OCI-LY3 (cell line): ENCODE measurements around the gene HYPK.
"Not testable (repeated sequence)": the region's sequence is repeated elsewhere in the genome, so short reads cannot be mapped to it uniquely, and the experiment has no call there.

Experiments
- H2AFZ ChIP-seq: fragments of 200-600, 300-600 bp; shearing (Covaris generic); 2 replicates; pipeline ENCODE4 v1.6.0; 2014; ENCODE audit warnings: antibody characterized with exemption, low read depth, low read length
- H3K27ac ChIP-seq: fragments of 200-600, 300-600 bp; sonication (generic); 2 replicates; pipeline ENCODE4 v1.5.1; 2014; ENCODE audit warnings: mild to moderate bottlenecking, low read length, moderate library complexity, mixed read lengths
- H3K27me3 ChIP-seq: fragments of 200-600, 300-600 bp; sonication (generic); 2 replicates; pipeline ENCODE4 v1.6.1; 2014; ENCODE audit warnings: low read depth, low read length, mixed read lengths
- H3K36me3 ChIP-seq: fragments of 200-600, 300-600 bp; sonication (generic); replicated peaks from 2 replicates; pipeline ENCODE3; 2014; ENCODE audit warnings: low read depth, low read length, mixed read lengths
- H3K4me1 ChIP-seq: fragments of 300-600, 200-600 bp; sonication (generic); 2 replicates; pipeline ENCODE4 v1.6.1; 2014; ENCODE audit warnings: low read length, mixed read lengths
- H3K4me2 ChIP-seq: fragments of 200-600, 300-600 bp; sonication (generic); 2 replicates; pipeline ENCODE4 v1.6.1; 2014; ENCODE audit warnings: low read length, mixed read lengths
- H3K4me3 ChIP-seq: fragments of 300-600, 200-600 bp; sonication (generic); 2 replicates; pipeline ENCODE4 v1.5.1; 2014; ENCODE audit warnings: antibody characterized with exemption, mild to moderate bottlenecking, low read length, moderate library complexity
- H3K79me2 ChIP-seq: fragments of 300-600, 200-600 bp; shearing (Covaris generic); 2 replicates; pipeline ENCODE4 v1.6.1; 2014; ENCODE audit warnings: mild to moderate bottlenecking, low read length, mixed read lengths
- H3K9ac ChIP-seq: fragments of 300-600, 200-600 bp; shearing (Covaris generic); 2 replicates; pipeline ENCODE4 v1.6.0; 2014; ENCODE audit warnings: mild to moderate bottlenecking, low read length, moderate library complexity
- H3K9me3 ChIP-seq: fragments of 200-600, 300-600 bp; shearing (Covaris generic); 2 replicates; pipeline ENCODE4 v1.6.1; 2014; ENCODE audit warnings: low read length, mixed read lengths; ENCODE audit not compliant: insufficient read depth
- H4K20me1 ChIP-seq: fragments of 200-600, 300-600 bp; sonication (generic); 2 replicates; pipeline ENCODE4 v1.6.1; 2016; ENCODE audit warnings: low read length, mixed read lengths; ENCODE audit not compliant: insufficient read depth
- CTCF ChIP-seq: fragments of 200-600, 300-600 bp; sonication (generic); IDR thresholded peaks from 2 replicates; pipeline ENCODE4 v1.5.1; 2014; ENCODE audit warnings: antibody characterized with exemption, low read length, low read depth
- EZH2phosphoT487 ChIP-seq: fragments of 200-600 bp; shearing (Covaris generic); IDR thresholded peaks from 2 replicates; pipeline ENCODE4 v1.6.1; 2018; ENCODE audit warnings: antibody characterized with exemption, mixed run types, low read depth

Gene HYPK

GRCh38 chr15:43795997-43796396, 4.4 kb upstream of the HYPK start:
- Histone ChIP-seq H3K27ac (no peak overlapping the region), H3K27me3 (no peaks in the 10 kb centered on the region), H3K4me1 (peaks cover 40% of the 10 kb centered on the region), H3K36me3 (peaks cover 50% of the 10 kb centered on the region), H3K9ac (no peak overlapping the region), H4K20me1 (peaks cover 33% of the 10 kb centered on the region), H3K4me3 (no peak overlapping the region), H3K9me3 (peaks cover 6% of the 10 kb centered on the region; the same call in 1 of the 2 replicates), H2AFZ (no peak overlapping the region), H3K79me2 (peaks cover 46% of the 10 kb centered on the region), H3K4me2 (no peak overlapping the region)
- TF ChIP-seq EZH2phosphoT487 (no peak), CTCF (no peak)

GRCh38 chr15:43796566-43796965, 3.8 kb upstream of the HYPK start:
- Histone ChIP-seq H3K4me1 (peaks cover 41% of the 10 kb centered on the region), H3K9me3 (peaks cover 6% of the 10 kb centered on the region; the same call in 1 of the 2 replicates), H3K27me3 (no peaks in the 10 kb centered on the region), H3K27ac (no peak overlapping the region), H3K4me3 (no peak overlapping the region), H3K36me3 (peaks cover 56% of the 10 kb centered on the region), H2AFZ (no peak overlapping the region), H3K9ac (no peak overlapping the region), H3K79me2 (peaks cover 52% of the 10 kb centered on the region), H3K4me2 (no peak overlapping the region), H4K20me1 (peaks cover 33% of the 10 kb centered on the region)
- TF ChIP-seq EZH2phosphoT487, result no peak
- no peak for TF ChIP-seq CTCF

- peak overlapping the region; percentile 59 for H3K27ac ChIP-seq
- peaks cover 53% of the 10 kb centered on the region for H3K36me3 ChIP-seq
- H3K4me3 ChIP-seq, result peak overlapping the region; percentile 90
- peaks cover 6% of the 10 kb centered on the region; the same call in 1 of the 2 replicates for H3K9me3 ChIP-seq
- H3K79me2 ChIP-seq, result peaks cover 36% of the 10 kb centered on the region
- peaks cover 17% of the 10 kb centered on the region; the same call in 1 of the 2 replicates for H4K20me1 ChIP-seq
- no peaks in the 10 kb centered on the region for H3K27me3 ChIP-seq
- H3K4me1 ChIP-seq, result peaks cover 33% of the 10 kb centered on the region
- H2AFZ ChIP-seq, result no peak overlapping the region
- H3K4me2 ChIP-seq, result peak overlapping the region; percentile 86
- TF ChIP-seq CTCF (peak; percentile 39), EZH2phosphoT487 (no peak)
- peak overlapping the region; percentile 27; the same call in 1 of the 2 replicates for H3K9ac ChIP-seq
These were observed 1.0 kb upstream of the HYPK start for GRCh38 chr15:43799209-43799944.

- H3K4me1 ChIP-seq, result peaks cover 33% of the 10 kb centered on the region
- H3K36me3 ChIP-seq, result peaks cover 53% of the 10 kb centered on the region
- TF ChIP-seq EZH2phosphoT487 (no peak), CTCF (no peak)
These were observed 484 bp upstream of the HYPK start, which contains the start of gene SERINC4 for GRCh38 chr15:43799945-43800285. TSS of gene SERINC4 (minus strand) at chr15:43800220. CDS start at chr15:43799986, 234 bp downstream.

GRCh38 chr15:43802676-43803075, 2.3 kb downstream of the HYPK start:
- H3K4me1 ChIP-seq, result peaks cover 34% of the 10 kb centered on the region
- not testable (repeated sequence) for H3K27ac ChIP-seq, H3K4me3 ChIP-seq, H3K9ac ChIP-seq, H3K9me3 ChIP-seq, H3K27me3 ChIP-seq, H2AFZ ChIP-seq, H4K20me1 ChIP-seq, H3K4me2 ChIP-seq
- peaks cover 58% of the 10 kb centered on the region for H3K36me3 ChIP-seq
- peaks cover 26% of the 10 kb centered on the region for H3K79me2 ChIP-seq

More at GRCh38 chr15:43799945-43800285, 484 bp upstream of the HYPK start, which contains the start of gene SERINC4:
- H3K27ac ChIP-seq, result peak within 1 kb of the TSS; percentile 59
- H3K4me2 ChIP-seq, result peak within 1 kb of the TSS; percentile 86
- 0 out of 2 replicates have a peak, but pooled peaks cover 13% of the 10 kb centered on the region for H4K20me1 ChIP-seq
- H3K9me3 ChIP-seq, result peaks cover 6% of the 10 kb centered on the region; the same call in 1 of the 2 replicates
- no peaks in the 10 kb centered on the region for H3K27me3 ChIP-seq
- peak within 1 kb of the TSS; percentile 70 for H3K9ac ChIP-seq
- peaks cover 30% of the 10 kb centered on the region for H3K79me2 ChIP-seq
- H2AFZ ChIP-seq, result no peak within 1 kb of the TSS
- peak within 1 kb of the TSS; percentile 90 for H3K4me3 ChIP-seq
